PC-3 (cell line): ENCODE data around the gene SRGAP3. TPM values are rescaled to one million over a fixed set of nuclear protein-coding genes. Genes with fewer than 3 reads are reported as not detected.

Experiments used
- ATAC-seq: fragments of 200-7000 bp; cut with Tn5 transposase; 2 replicates; pipeline ENCODE4 v1.9.1; 2020; ENCODE audit warnings: mild to moderate bottlenecking, moderate library complexity
- BruUV-seq: library from RNA; stranded (reverse); fragments of 400-500 nt; replicated peaks from 2 replicates; lab custom pipeline; 2021; lab: Mats Ljungman, UMichigan
- CTCF ChIA-PET: fragments of 300-600 bp; sonication (Branson Sonifier 250); formaldehyde crosslinking; loops from one replicate; lab custom pipeline; 2022; ENCODE audit warnings: antibody characterized with exemption; lab: Charles Lee
- POLR2A ChIA-PET: fragments of 300-600 bp; sonication (Branson Sonifier 250); formaldehyde crosslinking; loops from one replicate; lab custom pipeline; 2022; ENCODE audit warnings: antibody characterized with exemption; ENCODE audit not compliant: unreplicated experiment; lab: Charles Lee
- DNase-seq: peaks from one replicate; pipeline ENCODE4 v3.0.0-alpha.2; 2015
- H2AFZ ChIP-seq: fragments of 300-600 bp; sonication (generic); 2 replicates; pipeline ENCODE4 v1.6.0; 2016; ENCODE audit warnings: antibody characterized with exemption, low read length
- H3F3A ChIP-seq: fragments of 300-600 bp; sonication (generic); one replicate; pipeline ENCODE4 v1.6.0; 2017; ENCODE audit warnings: antibody characterized with exemption, low read length, control low read depth, mild to moderate bottlenecking; ENCODE audit not compliant: unreplicated experiment
- H3K27ac ChIP-seq: fragments of 300-600 bp; sonication (generic); 2 replicates; pipeline ENCODE4 v1.5.1; 2016; ENCODE audit warnings: mild to moderate bottlenecking, low read length
- H3K27me3 ChIP-seq: fragments of 300-600 bp; sonication (generic); 2 replicates; pipeline ENCODE4 v1.6.1; 2016; ENCODE audit warnings: low read length, mixed read lengths
- H3K36me3 ChIP-seq: fragments of 300-600 bp; sonication (generic); 2 replicates; pipeline ENCODE4 v1.6.1; 2016; ENCODE audit warnings: low read depth, mixed run types, low read length, mixed read lengths
- H3K4me1 ChIP-seq: fragments of 300-600 bp; sonication (generic); 2 replicates; pipeline ENCODE4 v1.5.1; 2016; ENCODE audit warnings: low read length; ENCODE audit not compliant: insufficient read depth
- H3K4me2 ChIP-seq: fragments of 300-600 bp; sonication (generic); 2 replicates; pipeline ENCODE4 v1.6.0; 2016; ENCODE audit warnings: low read length
- H3K4me3 ChIP-seq: fragments of 300-600 bp; sonication (generic); 2 replicates; pipeline ENCODE4 v1.5.1; 2016; ENCODE audit warnings: mild to moderate bottlenecking, low read length, mixed read lengths
- H3K79me2 ChIP-seq: fragments of 300-600 bp; sonication (generic); 2 replicates; pipeline ENCODE4 v1.6.1; 2017; ENCODE audit warnings: low read length, mixed read lengths
- H3K9ac ChIP-seq: fragments of 300-600 bp; sonication (generic); 2 replicates; pipeline ENCODE4 v1.6.0; 2016; ENCODE audit warnings: mild to moderate bottlenecking, low read length
- H3K9me2 ChIP-seq: fragments of 300-600 bp; sonication (generic); replicated peaks from 2 replicates; pipeline ENCODE4 v1.6.1; 2016; ENCODE audit warnings: mixed run types, low read length, mixed read lengths
- H3K9me3 ChIP-seq: fragments of 300-600 bp; sonication (generic); 2 replicates; pipeline ENCODE4 v1.6.1; 2016; ENCODE audit warnings: low read length, mixed read lengths
- H4K20me1 ChIP-seq: fragments of 300-600 bp; sonication (generic); 2 replicates; pipeline ENCODE4 v1.6.1; 2016; ENCODE audit warnings: low read length, mixed read lengths
- EZH2 ChIP-seq: fragments of 300-600 bp; sonication (generic); IDR thresholded peaks from one replicate; pipeline ENCODE4 v1.6.1; 2017; ENCODE audit warnings: antibody characterized with exemption, mild to moderate bottlenecking, low read length; ENCODE audit not compliant: unreplicated experiment
- EZH2phosphoT487 ChIP-seq: fragments of 300-600 bp; sonication (generic); IDR thresholded peaks from 2 replicates; pipeline ENCODE4 v1.6.1; 2018; ENCODE audit warnings: mild to moderate bottlenecking, antibody characterized with exemption, low read length, borderline replicate concordance
- intact Hi-C: fragments of 100-400 bp; cut with micrococcal nuclease; formaldehyde crosslinking; loops from 2 replicates; pipeline ENCODE4 v1.9.0; 2023
- total RNA-seq: library from RNA; depleted of rRNA; stranded (reverse); fragments of >200 nt; gene quantifications from 2 replicates; pipeline ENCODE4 v1.2.3, GENCODE V29; 2014
- TF ChIP-seq, protein P1 (sequence below): fragments of 300-600 bp; sonication (generic); conservative IDR thresholded peaks from 2 replicates; pipeline ENCODE4 v1.5.1; 2017; ENCODE audit warnings: antibody characterized with exemption, low read depth, mild to moderate bottlenecking, low read length

Gene SRGAP3
- total RNA-seq, 1 experiment from 2014 or later = 7.5 TPM

DNA sequence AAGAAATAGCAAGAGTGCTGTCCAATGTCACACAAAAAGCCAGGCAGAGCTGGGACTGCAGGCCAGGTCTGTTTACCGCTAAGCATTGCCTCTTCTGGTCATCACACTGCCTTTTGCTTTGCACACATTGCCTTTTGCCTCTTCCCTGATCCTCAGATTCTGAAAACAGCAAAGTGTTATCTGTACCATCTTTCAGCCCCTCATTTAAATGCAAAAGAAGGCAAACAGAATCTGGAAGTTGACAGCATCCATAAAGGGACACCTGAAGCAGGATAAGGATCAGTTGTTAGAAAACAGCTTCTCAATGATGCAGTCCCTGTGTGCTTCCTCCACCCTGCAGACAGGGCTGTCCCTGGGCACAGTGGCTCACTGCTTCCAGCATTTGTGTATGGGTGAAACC is 179.5 kb downstream of the SRGAP3 start:
- Histone ChIP-seq H3F3A (no peaks in the 10 kb centered on the region), H3K9me2 (no peaks in the 10 kb centered on the region), H2AFZ (no peak overlapping the region), H3K27me3 (no peaks in the 10 kb centered on the region), H3K4me1 (no peaks in the 10 kb centered on the region), H3K36me3 (no peaks in the 10 kb centered on the region), H3K79me2 (no peaks in the 10 kb centered on the region), H3K27ac (no peak overlapping the region), H3K9ac (no peak overlapping the region), H3K9me3 (no peaks in the 10 kb centered on the region), H4K20me1 (no peaks in the 10 kb centered on the region), H3K4me3 (no peak overlapping the region), H3K4me2 (no peak overlapping the region)
- CTCF ChIA-PET = no interaction called here
- no TSS peak for BruUV-seq
- POLR2A ChIA-PET = no interaction called here
- TF ChIP-seq, protein P1, sequence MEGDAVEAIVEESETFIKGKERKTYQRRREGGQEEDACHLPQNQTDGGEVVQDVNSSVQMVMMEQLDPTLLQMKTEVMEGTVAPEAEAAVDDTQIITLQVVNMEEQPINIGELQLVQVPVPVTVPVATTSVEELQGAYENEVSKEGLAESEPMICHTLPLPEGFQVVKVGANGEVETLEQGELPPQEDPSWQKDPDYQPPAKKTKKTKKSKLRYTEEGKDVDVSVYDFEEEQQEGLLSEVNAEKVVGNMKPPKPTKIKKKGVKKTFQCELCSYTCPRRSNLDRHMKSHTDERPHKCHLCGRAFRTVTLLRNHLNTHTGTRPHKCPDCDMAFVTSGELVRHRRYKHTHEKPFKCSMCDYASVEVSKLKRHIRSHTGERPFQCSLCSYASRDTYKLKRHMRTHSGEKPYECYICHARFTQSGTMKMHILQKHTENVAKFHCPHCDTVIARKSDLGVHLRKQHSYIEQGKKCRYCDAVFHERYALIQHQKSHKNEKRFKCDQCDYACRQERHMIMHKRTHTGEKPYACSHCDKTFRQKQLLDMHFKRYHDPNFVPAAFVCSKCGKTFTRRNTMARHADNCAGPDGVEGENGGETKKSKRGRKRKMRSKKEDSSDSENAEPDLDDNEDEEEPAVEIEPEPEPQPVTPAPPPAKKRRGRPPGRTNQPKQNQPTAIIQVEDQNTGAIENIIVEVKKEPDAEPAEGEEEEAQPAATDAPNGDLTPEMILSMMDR = no peak
- no peak for TF ChIP-seq EZH2phosphoT487
- no peak for TF ChIP-seq EZH2
- intact Hi-C loops = loop anchor here (5.0 kb wide), 1 partner anchor 177 kb away; the partner anchor contains the start of gene SRGAP3
- DNase-seq (no peak), ATAC-seq (no peak)

DNA sequence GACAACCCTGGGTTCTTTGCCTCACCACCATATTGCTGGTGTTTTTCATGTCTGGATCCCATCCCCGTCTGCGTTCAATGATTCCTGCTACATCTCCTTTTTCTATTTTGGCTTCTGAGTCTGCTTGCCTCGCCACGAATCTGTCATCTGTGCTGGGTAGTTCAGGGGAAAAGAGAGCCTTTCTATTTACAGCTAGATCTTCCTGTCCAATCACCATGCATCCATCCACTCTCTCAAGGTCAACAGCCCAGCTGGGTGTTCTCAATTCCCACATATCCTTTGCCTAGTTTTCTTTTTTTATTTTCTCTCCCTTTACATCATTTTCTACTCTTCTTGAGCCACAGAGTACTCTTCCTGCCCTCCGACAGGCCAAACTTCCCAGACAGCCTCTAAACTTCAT is 181.4 kb downstream of the SRGAP3 start:
- TF ChIP-seq EZH2phosphoT487 (no peak), EZH2 (no peak)
- TF ChIP-seq, protein P1 = no peak
- no peak overlapping the region for H3K27ac ChIP-seq
- intact Hi-C loops = loop anchor here (5.0 kb wide), 1 partner anchor 179 kb away; the partner anchor contains the start of gene SRGAP3
- H3K27me3 ChIP-seq = no peaks in the 10 kb centered on the region
- ATAC-seq (no peak), DNase-seq (no peak)
- no peaks in the 10 kb centered on the region for H3K9me2 ChIP-seq
- H3K36me3 ChIP-seq = no peaks in the 10 kb centered on the region
- ChIA-PET CTCF (interaction anchor here (0.5 to 0.7 kb wide), 2 partner anchors 8 to 71 kb away, joined by 3 to 9 read pairs; no protein-coding TSS in a partner anchor), POLR2A (no interaction called here)
- no peaks in the 10 kb centered on the region for H3K9me3 ChIP-seq
- H3K4me1 ChIP-seq = no peaks in the 10 kb centered on the region
- no peak overlapping the region for H3K9ac ChIP-seq
- no TSS peak for BruUV-seq
- H3K79me2 ChIP-seq = no peaks in the 10 kb centered on the region
- H3K4me2 ChIP-seq = no peak overlapping the region
- no peaks in the 10 kb centered on the region for H3F3A ChIP-seq
- no peak overlapping the region for H2AFZ ChIP-seq
- H3K4me3 ChIP-seq = no peak overlapping the region
- H4K20me1 ChIP-seq = no peaks in the 10 kb centered on the region

DNA sequence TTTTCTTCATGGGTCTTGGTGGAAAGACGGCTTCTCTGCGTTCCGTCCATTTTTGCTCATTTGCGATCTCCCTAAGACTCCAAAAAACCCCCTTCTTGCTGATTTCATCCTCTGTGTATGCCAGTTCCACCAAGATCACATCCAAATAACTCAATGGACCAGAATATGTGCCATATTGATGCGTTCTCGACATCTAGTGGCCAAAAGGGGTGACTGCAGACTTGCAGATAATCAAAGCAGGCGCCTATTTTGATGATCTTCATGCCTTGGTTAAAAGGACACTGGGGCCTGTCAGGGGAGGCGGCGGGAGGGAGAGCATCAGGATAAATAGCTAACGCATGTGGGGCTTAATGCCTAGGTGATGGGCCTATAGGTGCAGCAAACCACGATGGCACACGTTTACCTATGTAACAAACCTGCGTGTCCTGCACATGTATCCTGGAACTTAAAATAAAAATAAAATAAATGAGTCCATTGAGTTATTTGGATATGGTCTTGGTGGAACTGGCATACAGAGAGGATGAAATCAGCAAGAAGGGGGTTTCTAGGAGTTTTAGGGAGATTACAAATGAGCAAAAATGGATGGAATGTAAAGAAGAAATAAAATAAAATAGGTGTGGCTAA is 182.0 kb downstream of the SRGAP3 start:
- Histone ChIP-seq H3K4me1 (no peaks in the 10 kb centered on the region), H2AFZ (no peak overlapping the region), H3K4me2 (no peak overlapping the region), H3F3A (no peaks in the 10 kb centered on the region), H3K27me3 (no peaks in the 10 kb centered on the region), H3K4me3 (no peak overlapping the region), H3K79me2 (no peaks in the 10 kb centered on the region), H3K9ac (no peak overlapping the region), H3K27ac (no peak overlapping the region), H3K9me2 (no peaks in the 10 kb centered on the region), H3K9me3 (no peaks in the 10 kb centered on the region), H3K36me3 (no peaks in the 10 kb centered on the region), H4K20me1 (no peaks in the 10 kb centered on the region)
- intact Hi-C loops = loop anchor here (1.0 to 5.0 kb wide), 7 partner anchors 79 to 405 kb away; partner anchors contain the start of genes OXTR and SRGAP3
- TF ChIP-seq EZH2phosphoT487 = no peak
- TF ChIP-seq, protein P1 = peak; percentile 97
- POLR2A ChIA-PET = no interaction called here
- CTCF ChIA-PET = no interaction called here
- peak; percentile 94 for ATAC-seq
- peak; percentile 78 for DNase-seq
- BruUV-seq = no TSS peak
